ENCODE measurements around the gene SNX25.
"Not testable (repeated sequence)": the region's sequence is repeated elsewhere in the genome, so short reads cannot be mapped to it uniquely, and the experiment has no call there.

SNX25 gene

DNA sequence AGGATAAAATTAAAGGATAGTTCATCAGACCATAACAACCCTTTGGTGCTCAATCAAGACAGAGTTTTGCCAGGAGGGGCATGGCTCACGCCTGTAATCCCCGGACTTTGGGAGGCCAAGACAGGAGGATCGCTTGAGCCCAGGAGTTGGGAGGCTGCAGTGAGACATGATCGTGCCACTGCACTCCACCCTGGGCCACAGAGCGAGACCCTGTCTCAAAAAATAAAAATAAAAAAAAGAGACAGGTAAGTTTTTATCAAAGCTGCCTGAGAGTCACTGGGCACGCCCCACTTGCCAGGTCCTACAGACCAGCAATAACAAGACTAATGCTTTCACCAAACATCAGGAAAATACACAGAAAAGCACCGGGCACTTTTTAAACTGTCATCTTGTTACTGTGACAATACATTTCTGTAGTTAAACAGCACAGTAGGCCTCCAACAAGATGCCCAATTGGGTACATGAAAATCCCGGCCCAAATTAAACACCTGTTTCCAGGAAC lies 6.4 kb upstream of the SNX25 start:
- TF ChIP-seq, protein P1, sequence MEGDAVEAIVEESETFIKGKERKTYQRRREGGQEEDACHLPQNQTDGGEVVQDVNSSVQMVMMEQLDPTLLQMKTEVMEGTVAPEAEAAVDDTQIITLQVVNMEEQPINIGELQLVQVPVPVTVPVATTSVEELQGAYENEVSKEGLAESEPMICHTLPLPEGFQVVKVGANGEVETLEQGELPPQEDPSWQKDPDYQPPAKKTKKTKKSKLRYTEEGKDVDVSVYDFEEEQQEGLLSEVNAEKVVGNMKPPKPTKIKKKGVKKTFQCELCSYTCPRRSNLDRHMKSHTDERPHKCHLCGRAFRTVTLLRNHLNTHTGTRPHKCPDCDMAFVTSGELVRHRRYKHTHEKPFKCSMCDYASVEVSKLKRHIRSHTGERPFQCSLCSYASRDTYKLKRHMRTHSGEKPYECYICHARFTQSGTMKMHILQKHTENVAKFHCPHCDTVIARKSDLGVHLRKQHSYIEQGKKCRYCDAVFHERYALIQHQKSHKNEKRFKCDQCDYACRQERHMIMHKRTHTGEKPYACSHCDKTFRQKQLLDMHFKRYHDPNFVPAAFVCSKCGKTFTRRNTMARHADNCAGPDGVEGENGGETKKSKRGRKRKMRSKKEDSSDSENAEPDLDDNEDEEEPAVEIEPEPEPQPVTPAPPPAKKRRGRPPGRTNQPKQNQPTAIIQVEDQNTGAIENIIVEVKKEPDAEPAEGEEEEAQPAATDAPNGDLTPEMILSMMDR (IDR thresholded peaks at IDR 0.05), result no peak
- Histone ChIP-seq H3K4me1 (ENCODE audit: control insufficient read depth in 1 of 2, insufficient read depth in 1 of 2, low read depth in 1 of 2, low read length in 1 of 2) (peaks cover 11 to 20% of the 10 kb centered on the region in 2 experiments), H3K27ac (no peak overlapping the region), H3K36me3 (no peaks in the 10 kb centered on the region), H3K27me3 (peaks cover 64% of the 10 kb centered on the region), H3K9me3 (no peaks in the 10 kb centered on the region), H3K4me3 (ENCODE audit: low read depth in 1 of 2, low read length in 1 of 2) (peak overlapping the region; percentile 56 to 62)

DNA sequence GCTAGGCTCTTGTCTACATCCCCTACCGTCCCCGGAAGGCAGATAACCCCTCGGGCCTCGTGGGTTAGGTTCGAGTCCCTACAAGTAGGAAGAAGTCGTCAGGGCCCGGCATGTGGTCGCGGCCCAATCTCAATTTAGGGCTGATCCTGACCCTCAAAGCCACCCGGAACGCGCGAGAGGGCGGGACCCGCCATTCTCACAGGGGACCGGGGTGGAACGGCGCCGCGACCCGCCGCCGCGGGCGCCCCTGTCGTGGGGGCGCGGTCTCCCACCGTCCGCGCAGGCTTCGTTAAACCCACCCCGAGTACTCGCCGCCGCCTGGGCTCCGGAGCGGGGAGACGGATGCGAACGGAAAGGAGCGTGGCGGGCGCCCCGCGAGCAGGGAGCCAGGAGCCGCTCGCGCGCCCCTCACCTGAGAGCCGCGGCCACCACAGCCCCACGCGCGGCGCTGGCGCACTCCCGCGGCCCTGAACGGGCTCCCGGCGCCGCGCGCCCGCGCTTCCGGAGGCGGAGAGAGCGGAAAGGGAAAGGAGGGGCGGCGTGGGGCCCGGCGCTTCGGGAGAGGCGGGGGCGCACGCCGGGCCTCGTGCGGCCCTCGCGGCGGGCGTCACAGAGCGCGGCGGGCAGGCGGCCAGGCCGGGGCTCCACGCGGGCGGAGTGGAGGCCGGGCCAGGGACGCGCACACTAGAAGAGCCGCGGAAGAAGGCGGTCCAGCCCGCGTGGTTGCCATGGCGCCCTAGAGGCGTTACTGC lies 5.7 kb upstream of the SNX25 start, which contains the start of gene CFAP97:
Gene CFAP97, minus strand, starts transcription at position 515 of the 752 bp plus-strand sequence. CDS start 12,804 bp downstream, outside the sequence.
- H3K9me3 ChIP-seq, result no peaks in the 10 kb centered on the region
- peaks cover 11 to 20% of the 10 kb centered on the region in 2 experiments for H3K4me1 ChIP-seq (ENCODE audit: control insufficient read depth in 1 of 2, insufficient read depth in 1 of 2, low read depth in 1 of 2, low read length in 1 of 2)
- TF ChIP-seq, protein P1 (IDR thresholded peaks at IDR 0.05), result no peak
- H3K36me3 ChIP-seq, result no peaks in the 10 kb centered on the region
- H3K27me3 ChIP-seq, result peaks cover 71% of the 10 kb centered on the region
- H3K4me3 ChIP-seq (ENCODE audit: low read depth in 1 of 2, low read length in 1 of 2), result peak within 1 kb of the TSS; percentile 56 to 62
- no peak within 1 kb of the TSS for H3K27ac ChIP-seq

GRCh38 chr4:185204238-185204910 lies 5.0 kb upstream of the SNX25 start:
- no peak overlapping the region for H3K27ac ChIP-seq
- peaks cover 18 to 26% of the 10 kb centered on the region in 2 experiments for H3K4me1 ChIP-seq (ENCODE audit: control insufficient read depth in 1 of 2, insufficient read depth in 1 of 2, low read depth in 1 of 2, low read length in 1 of 2)
- H3K36me3 ChIP-seq, result no peaks in the 10 kb centered on the region
- H3K4me3 ChIP-seq (ENCODE audit: low read depth in 1 of 2, low read length in 1 of 2), result peak overlapping the region; percentile 56 to 62
- H3K27me3 ChIP-seq, result peaks cover 78% of the 10 kb centered on the region
- H3K9me3 ChIP-seq, result no peaks in the 10 kb centered on the region
- TF ChIP-seq, protein P1 (IDR thresholded peaks at IDR 0.05), result no peak

GRCh38 chr4:185205073-185205472 lies 4.3 kb upstream of the SNX25 start:
- H3K4me3 ChIP-seq (ENCODE audit: low read depth in 1 of 2, low read length in 1 of 2); H3K9me3 ChIP-seq; H3K36me3 ChIP-seq; H3K27ac ChIP-seq: not testable (repeated sequence)
- H3K4me1 ChIP-seq (ENCODE audit: control insufficient read depth in 1 of 2, insufficient read depth in 1 of 2, low read depth in 1 of 2, low read length in 1 of 2), result peaks cover 22 to 26% of the 10 kb centered on the region in 2 experiments
- peaks cover 85% of the 10 kb centered on the region for H3K27me3 ChIP-seq

- Histone ChIP-seq H3K4me1 (ENCODE audit: control insufficient read depth in 1 of 2, insufficient read depth in 1 of 2, low read depth in 1 of 2, low read length in 1 of 2) (peaks cover 29 to 32% of the 10 kb centered on the region in 2 experiments), H3K4me3 (ENCODE audit: low read depth in 1 of 2, low read length in 1 of 2) (no peak overlapping the region), H3K36me3 (no peaks in the 10 kb centered on the region), H3K27me3 (peaks cover 92% of the 10 kb centered on the region), H3K27ac (no peak overlapping the region), H3K9me3 (no peaks in the 10 kb centered on the region)
- TF ChIP-seq, protein P1 (IDR thresholded peaks at IDR 0.05), result no peak
These were observed 3.6 kb upstream of the SNX25 start for GRCh38 chr4:185205697-185206342.

Data from neutrophil (primary cell).